ENCODE measurements around the gene PTBP2. TPM values are rescaled to one million over a fixed set of nuclear protein-coding genes. Genes with fewer than 3 reads are reported as not detected.

PTBP2 gene, protein sequence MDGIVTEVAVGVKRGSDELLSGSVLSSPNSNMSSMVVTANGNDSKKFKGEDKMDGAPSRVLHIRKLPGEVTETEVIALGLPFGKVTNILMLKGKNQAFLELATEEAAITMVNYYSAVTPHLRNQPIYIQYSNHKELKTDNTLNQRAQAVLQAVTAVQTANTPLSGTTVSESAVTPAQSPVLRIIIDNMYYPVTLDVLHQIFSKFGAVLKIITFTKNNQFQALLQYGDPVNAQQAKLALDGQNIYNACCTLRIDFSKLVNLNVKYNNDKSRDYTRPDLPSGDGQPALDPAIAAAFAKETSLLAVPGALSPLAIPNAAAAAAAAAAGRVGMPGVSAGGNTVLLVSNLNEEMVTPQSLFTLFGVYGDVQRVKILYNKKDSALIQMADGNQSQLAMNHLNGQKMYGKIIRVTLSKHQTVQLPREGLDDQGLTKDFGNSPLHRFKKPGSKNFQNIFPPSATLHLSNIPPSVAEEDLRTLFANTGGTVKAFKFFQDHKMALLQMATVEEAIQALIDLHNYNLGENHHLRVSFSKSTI
- total RNA-seq: 10 to 100 TPM; 42.0 to 90.2 (median 51.2) TPM

DNA sequence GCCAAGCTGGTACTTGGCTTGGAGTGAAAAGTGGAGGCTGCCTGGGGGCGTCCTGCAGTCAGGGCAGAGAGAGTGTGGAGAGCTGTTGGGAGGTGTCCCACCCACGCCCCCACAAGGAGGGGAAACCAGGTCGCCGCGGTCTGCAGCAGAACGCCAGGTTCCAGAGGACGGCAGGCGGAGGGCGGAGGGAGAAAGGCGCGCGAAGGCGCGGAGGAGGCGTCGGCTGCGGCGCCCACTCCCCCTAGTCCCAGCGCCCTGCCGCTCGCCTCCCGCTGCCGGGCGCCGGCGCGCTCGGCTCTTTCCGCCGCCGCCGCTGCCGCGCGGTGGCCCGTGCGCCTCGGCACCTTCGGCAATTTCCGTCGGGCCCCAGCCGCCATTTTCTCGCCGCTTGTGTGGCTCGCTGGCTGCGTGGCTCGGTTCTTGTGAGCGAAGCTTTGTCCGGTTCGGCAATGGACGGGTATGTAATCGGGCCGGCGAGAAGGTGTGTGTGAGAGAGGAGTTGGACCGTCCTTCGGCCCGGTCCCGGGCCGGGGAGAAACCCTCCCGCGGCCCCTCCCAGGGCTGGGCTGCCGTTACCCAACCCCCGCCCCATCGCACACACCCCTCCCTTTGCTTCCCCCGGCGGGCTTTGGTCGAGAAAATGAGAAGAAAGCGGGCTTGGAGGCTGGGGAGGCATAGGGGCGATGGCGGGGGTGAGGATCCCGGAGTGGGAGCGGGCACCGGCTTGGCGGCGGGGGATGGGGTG, at the start of gene PTBP2:
TSS of gene PTBP2 (plus strand) at position 369 of the 745 bp plus-strand sequence. CDS start at position 450, 81 bp downstream.
- 1% methylated on average over 24 to 26 of the region's 75 CpGs for WGBS, 2 donors
- H3K4me1 ChIP-seq: peaks cover 0 to 24% (median 8%) of the 10 kb centered on the region in 4 donors
- TF ChIP-seq, protein P1, sequence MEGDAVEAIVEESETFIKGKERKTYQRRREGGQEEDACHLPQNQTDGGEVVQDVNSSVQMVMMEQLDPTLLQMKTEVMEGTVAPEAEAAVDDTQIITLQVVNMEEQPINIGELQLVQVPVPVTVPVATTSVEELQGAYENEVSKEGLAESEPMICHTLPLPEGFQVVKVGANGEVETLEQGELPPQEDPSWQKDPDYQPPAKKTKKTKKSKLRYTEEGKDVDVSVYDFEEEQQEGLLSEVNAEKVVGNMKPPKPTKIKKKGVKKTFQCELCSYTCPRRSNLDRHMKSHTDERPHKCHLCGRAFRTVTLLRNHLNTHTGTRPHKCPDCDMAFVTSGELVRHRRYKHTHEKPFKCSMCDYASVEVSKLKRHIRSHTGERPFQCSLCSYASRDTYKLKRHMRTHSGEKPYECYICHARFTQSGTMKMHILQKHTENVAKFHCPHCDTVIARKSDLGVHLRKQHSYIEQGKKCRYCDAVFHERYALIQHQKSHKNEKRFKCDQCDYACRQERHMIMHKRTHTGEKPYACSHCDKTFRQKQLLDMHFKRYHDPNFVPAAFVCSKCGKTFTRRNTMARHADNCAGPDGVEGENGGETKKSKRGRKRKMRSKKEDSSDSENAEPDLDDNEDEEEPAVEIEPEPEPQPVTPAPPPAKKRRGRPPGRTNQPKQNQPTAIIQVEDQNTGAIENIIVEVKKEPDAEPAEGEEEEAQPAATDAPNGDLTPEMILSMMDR (IDR thresholded peaks at IDR 0.05): peak in 1 of 5 experiments; percentile 37
- TF ChIP-seq EP300 (IDR thresholded peaks at IDR 0.05): peak in 1 of 2 donors; percentile 72
- peak; percentile 41 to 53 for TF ChIP-seq POLR2A (IDR thresholded peaks at IDR 0.05)

DNA sequence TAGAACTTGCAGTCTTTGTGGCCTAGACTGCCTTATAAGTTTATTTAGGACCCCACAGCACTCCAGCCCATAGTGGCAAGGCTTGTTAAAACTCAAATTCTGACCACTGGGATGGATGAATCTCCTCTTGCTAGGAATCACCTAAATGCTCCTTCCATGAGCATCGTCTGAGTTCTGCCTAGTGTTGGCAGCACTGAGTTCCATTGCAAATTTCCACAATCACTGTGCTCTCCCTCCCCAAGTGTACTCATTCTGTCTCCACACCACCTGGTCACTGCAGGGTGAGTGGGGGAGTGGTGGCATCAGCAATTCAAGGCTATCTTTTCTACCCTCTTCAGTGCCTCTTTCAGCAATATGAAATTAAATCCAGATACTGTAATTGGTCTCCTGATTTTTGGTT, 46.7 kb upstream of the PTBP2 start:
- no peak for DNase-seq (ENCODE audit: low spot score in 2 of 2)
- TF ChIP-seq, protein P1 (IDR thresholded peaks at IDR 0.05): no peak
- TF ChIP-seq EP300 (IDR thresholded peaks at IDR 0.05) (no peak), POLR2A (IDR thresholded peaks at IDR 0.05) (no peak)
- Histone ChIP-seq H3K4me3 (no peak overlapping the region), H3K4me1 (no peaks in the 10 kb centered on the region), H3K27ac (no peak overlapping the region), H3K36me3 (no peaks in the 10 kb centered on the region), H3K9me3 (peaks cover 0 to 37% (median 3%) of the 10 kb centered on the region in 4 donors), H3K27me3 (no peaks in the 10 kb centered on the region)
- 31 to 57% methylated on average over 1 of the region's 1 CpG for WGBS, 2 donors

More for the DNA sequence above, at the start of gene PTBP2:
- Histone ChIP-seq H3K27ac (peak within 1 kb of the TSS; percentile 95 to 99 (median 96)), H3K27me3 (no peaks in the 10 kb centered on the region), H3K9me3 (no peaks in the 10 kb centered on the region), H3K36me3 (peaks cover 0 to 26% (median 0%) of the 10 kb centered on the region in 3 donors), H3K4me3 (peak within 1 kb of the TSS; percentile 78 to 99 (median 90))
- peak; percentile 63 to 71 for DNase-seq (ENCODE audit: low spot score in 2 of 2)

DNA sequence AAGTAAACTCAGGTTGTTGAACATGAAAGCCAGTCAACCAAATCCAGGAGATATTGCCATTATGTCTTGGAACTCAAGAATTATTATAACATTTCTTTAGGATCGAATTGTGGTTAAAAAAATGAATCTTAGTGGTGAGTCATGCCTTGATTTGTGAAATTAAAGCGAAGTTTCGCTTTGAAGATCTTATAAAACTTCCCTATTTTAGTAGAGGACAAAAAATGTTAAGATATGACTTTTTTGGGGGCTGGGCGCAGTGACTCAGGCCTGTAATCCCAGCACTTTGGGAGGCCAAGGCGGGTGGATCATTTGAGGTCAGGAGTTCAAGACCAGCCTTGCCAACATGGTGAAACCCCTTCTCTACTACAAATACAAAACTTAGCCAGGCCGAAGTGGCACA, 39.5 kb upstream of the PTBP2 start:
- H3K4me1 ChIP-seq: no peaks in the 10 kb centered on the region
- 73 to 88% methylated on average over 6 of the region's 6 CpGs for WGBS, 2 donors
- no peak for TF ChIP-seq EP300 (IDR thresholded peaks at IDR 0.05)
- TF ChIP-seq, protein P1 (IDR thresholded peaks at IDR 0.05): no peak
- TF ChIP-seq POLR2A (IDR thresholded peaks at IDR 0.05): no peak
- H3K9me3 ChIP-seq: peaks cover 0 to 3% (median 0%) of the 10 kb centered on the region in 4 donors
- DNase-seq (ENCODE audit: low spot score in 2 of 2): no peak
- no peaks in the 10 kb centered on the region for H3K27me3 ChIP-seq
- H3K36me3 ChIP-seq: no peaks in the 10 kb centered on the region
- H3K27ac ChIP-seq: no peak overlapping the region
- H3K4me3 ChIP-seq: no peak overlapping the region

DNA sequence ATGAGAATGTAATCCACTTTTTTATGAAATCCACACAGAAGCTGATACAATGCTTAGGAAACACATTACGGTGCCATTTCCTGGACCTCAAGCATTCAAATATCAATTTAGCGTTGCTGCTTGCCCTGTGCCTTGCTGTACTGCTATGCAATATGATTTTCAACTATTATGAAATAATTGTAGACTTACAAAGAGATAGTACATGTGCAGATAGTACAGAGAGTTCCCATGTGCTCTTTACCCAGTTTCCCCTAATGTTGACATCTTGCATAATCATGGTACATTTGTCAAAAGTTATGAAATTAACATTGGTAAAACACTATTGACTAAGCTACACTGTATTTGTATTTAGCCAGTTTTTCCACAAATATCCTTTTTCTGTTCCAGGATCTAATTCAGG, 37.7 kb upstream of the PTBP2 start:
- Histone ChIP-seq H3K4me1 (no peaks in the 10 kb centered on the region), H3K27ac (no peak overlapping the region), H3K36me3 (no peaks in the 10 kb centered on the region), H3K27me3 (no peaks in the 10 kb centered on the region), H3K4me3 (no peak overlapping the region), H3K9me3 (peaks cover 0 to 3% (median 0%) of the 10 kb centered on the region in 4 donors)
- peak in 1 of 2 donors; percentile 42 for TF ChIP-seq EP300 (IDR thresholded peaks at IDR 0.05)
- no peak for TF ChIP-seq POLR2A (IDR thresholded peaks at IDR 0.05)
- WGBS, 2 donors: 74 to 81% methylated on average over 2 of the region's 2 CpGs
- DNase-seq (ENCODE audit: low spot score in 2 of 2): no peak

DNA sequence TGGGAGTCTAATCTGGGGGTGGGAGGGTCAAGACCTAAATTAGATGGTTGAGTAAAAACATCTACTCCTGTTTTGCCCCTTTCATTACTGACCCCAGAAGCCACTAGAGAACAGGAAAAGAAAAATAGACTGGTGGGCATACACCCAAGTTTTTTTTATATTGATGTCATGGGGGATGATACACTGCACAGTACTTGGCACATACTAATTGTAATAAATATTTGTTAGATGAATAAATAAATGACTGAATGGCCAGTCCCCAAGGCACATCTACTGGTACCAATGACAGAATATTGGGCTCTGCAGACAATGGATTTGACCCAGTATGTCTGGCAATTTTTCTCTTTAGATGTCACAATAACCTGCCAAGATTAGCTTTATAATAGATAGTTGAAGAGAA, 36.8 kb upstream of the PTBP2 start:
- H3K4me1 ChIP-seq: no peaks in the 10 kb centered on the region
- H3K4me3 ChIP-seq: no peak overlapping the region
- peaks cover 0 to 3% (median 0%) of the 10 kb centered on the region in 4 donors for H3K9me3 ChIP-seq
- no peaks in the 10 kb centered on the region for H3K27me3 ChIP-seq
- no peak for DNase-seq (ENCODE audit: low spot score in 2 of 2)
- no peak overlapping the region for H3K27ac ChIP-seq
- H3K36me3 ChIP-seq: no peaks in the 10 kb centered on the region
- no peak for TF ChIP-seq POLR2A (IDR thresholded peaks at IDR 0.05)
- TF ChIP-seq EP300 (IDR thresholded peaks at IDR 0.05): no peak
- TF ChIP-seq, protein P1 (IDR thresholded peaks at IDR 0.05): no peak
